ENCODE data around the gene FDPS.

FDPS gene

DNA sequence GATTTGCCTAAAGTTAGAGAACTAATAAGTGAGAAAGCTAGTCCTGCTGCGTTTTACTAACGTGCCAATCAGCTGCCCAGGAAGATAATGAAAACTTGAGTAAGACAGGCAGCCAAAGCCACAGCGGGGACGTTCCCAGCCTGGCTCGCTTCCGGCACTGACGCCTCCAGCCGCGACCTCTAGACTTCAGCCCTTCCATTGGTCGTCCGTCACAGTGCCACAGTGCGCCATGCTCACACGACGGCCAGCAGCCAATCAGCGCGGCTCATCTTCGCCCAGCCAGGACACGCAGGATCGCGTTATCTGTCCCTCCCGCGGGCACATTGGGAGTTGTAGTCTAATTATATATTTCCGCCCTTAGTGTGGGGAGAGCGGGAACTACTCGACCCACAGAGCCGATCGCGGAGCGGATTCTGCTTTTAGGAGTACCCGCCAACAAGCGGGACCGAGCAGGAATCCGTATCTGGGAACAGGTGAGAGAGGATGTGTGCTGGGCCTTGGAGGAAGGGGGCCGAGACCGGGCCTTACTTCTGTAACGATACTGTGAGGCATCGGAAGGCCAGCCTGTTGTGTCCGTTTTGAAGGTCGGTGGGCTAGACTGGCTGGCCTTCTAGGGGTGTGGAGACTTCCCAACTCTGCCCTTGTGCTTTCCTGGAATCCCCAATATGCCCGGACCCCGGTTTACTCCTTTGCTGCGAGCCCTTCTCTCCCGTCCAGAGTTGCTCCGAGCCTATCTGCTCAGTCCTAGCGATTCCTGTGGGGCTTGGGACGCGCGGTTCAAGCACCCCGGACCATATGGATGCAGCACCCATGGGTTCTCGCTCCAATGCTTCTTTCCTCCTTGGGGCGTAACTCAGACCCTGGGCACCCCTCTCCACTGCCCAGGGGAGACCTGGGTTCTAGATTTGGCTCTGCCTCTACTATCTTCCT is at the start of gene FDPS:
FDPS (plus strand) TSS at position 374 of the 930 bp plus-strand sequence. CDS start 924 bp downstream, outside the sequence.
- peak; percentile 100 for DNase-seq (ENCODE audit: low read depth)
- H3K4me3 ChIP-seq (ENCODE audit: low read depth, low read length), result peak within 1 kb of the TSS; percentile 88
- TF ChIP-seq CTCF (IDR thresholded peaks at IDR 0.05; ENCODE audit: insufficient read depth, low read depth, low read length, missing control alignments), result no peak

GRCh38 chr1:155260276-155260675 is 48.4 kb upstream of the FDPS start:
- TF ChIP-seq CTCF (IDR thresholded peaks at IDR 0.05; ENCODE audit: insufficient read depth, low read depth, low read length, missing control alignments), result no peak
- DNase-seq (ENCODE audit: low read depth), result no peak
- H3K4me3 ChIP-seq (ENCODE audit: low read depth, low read length), result no peak overlapping the region

DNA sequence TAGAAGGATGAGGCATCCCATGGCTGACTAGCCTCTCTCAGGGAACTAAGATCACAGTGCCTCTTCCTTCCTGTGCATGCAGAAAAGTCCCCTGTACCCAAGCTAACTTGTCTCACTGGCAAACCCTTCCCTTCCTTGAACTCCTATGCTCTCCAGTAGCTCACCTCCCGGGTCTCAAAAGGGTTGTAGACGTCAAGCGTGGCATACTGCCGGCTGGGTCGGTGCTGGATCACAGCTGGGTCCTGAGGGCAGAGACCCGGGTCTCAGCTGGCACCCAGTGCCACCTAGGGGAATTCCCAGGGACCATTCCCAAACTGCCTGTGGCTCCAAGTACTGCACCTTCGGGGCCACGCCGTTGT is 47.2 kb upstream of the FDPS start:
- TF ChIP-seq CTCF (IDR thresholded peaks at IDR 0.05; ENCODE audit: insufficient read depth, low read depth, low read length, missing control alignments), result no peak
- H3K4me3 ChIP-seq (ENCODE audit: low read depth, low read length), result peak overlapping the region; percentile 84
- peak; percentile 59 for DNase-seq (ENCODE audit: low read depth)

GRCh38 chr1:155261852-155262673 is 46.6 kb upstream of the FDPS start, which contains the start of gene SCAMP3:
TSS of gene SCAMP3 (minus strand) at chr1:155262360. CDS start at chr1:155262151, 209 bp downstream.
- H3K4me3 ChIP-seq (ENCODE audit: low read depth, low read length), result peak within 1 kb of the TSS; percentile 84
- DNase-seq (ENCODE audit: low read depth), result peak; percentile 98
- TF ChIP-seq CTCF (IDR thresholded peaks at IDR 0.05; ENCODE audit: insufficient read depth, low read depth, low read length, missing control alignments), result no peak

GRCh38 chr1:155263067-155263466 is 45.6 kb upstream of the FDPS start:
- no peak for TF ChIP-seq CTCF (IDR thresholded peaks at IDR 0.05; ENCODE audit: insufficient read depth, low read depth, low read length, missing control alignments)
- no peak for DNase-seq (ENCODE audit: low read depth)
- H3K4me3 ChIP-seq (ENCODE audit: low read depth, low read length), result no peak overlapping the region

- no peak for DNase-seq (ENCODE audit: low read depth)
- TF ChIP-seq CTCF (IDR thresholded peaks at IDR 0.05; ENCODE audit: insufficient read depth, low read depth, low read length, missing control alignments), result no peak
- H3K4me3 ChIP-seq (ENCODE audit: low read depth, low read length), result no peak overlapping the region
Observed at GRCh38 chr1:155266553-155266952, 42.1 kb upstream of the FDPS start.
